IPS DF 19.7 (cell line): ENCODE measurements around the gene FXYD4.

ENCODE experiments used
- DNase-seq: peaks from one replicate; pipeline ENCODE4 v3.0.0-alpha.2; 2013; ENCODE audit warnings: low read depth, low spot score

The FXYD4 gene

GRCh38 chr10:43395571-43396060, 24.2 kb downstream of the FXYD4 start:
- DNase-seq: no peak

DNA sequence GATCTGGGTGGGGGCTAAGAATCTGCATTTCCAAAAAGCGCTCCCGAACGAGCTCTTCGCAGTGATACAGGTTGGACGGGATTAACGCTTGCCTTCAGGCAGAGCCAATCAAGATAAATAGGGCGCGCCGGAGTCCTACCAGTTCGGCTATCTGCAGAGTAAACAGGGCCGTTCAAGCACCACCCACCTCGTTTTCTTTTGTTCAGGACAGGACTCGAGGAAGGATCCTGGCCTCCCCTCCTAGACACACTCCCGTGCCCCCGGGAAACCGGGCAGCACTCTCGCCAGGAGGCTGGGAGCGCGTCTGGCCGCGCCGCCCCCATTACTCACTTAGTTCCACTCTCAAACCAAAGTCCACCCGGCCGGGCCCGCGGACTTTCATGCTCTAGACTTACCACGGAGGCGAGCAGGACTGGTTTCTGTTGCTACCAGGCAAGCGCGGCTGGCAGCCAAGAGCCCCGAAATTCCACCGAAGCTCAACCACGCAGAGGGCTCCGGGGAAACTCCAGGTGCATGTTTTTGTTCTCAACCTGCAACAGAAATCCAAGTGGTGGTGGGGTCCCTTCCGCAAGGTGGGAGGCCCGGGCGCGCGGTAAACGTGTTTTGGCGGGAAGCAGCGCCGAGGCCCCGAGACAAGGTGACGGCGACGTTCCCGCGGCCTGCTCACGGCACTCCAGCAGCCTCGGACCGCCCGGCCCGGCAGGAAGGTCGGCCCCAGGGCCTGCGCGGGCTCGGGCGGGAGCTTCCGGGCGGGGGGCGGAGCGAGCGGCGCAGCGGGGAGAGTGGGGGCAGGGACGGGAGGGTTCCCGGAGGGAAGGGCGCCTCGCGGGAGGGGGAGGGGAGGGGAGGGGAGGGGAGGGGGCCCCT, 24.9 kb downstream of the FXYD4 start:
- DNase-seq: no peak

DNA sequence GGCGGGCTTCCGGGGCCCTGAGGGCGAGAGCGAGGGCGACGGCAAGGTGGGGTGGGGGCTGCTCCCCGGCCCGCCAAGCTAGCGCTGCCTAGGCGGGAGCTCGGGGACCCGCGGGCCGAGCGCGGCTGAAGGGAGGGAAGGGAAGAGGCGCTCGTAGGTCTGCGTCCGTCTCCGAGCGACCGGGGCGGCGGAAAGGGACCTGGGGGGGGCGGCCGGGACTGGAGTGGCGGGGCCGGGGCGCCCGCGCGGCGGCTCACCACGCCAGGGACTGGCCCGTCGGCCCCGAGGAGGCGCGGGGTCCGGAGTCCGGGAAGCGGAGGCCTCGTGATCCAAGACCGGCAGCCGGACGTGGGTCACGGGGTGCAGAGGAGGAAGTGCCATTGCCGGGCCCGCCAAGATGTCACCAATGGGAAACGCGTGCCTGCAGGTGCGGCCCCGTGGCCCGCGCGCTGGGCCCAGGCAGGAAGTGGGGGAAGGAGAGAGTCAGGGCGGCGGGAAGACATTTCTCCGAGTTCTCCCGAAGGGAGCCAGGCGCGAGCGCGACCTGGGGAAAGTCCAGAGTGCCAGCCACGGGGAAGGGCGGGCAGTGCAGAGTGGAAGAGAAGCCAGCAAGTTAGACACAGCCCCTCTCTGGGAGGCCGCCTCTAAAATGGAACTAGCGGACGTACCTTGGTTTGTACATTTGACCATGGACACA, 25.6 kb downstream of the FXYD4 start:
- peak; percentile 59 for DNase-seq

DNA sequence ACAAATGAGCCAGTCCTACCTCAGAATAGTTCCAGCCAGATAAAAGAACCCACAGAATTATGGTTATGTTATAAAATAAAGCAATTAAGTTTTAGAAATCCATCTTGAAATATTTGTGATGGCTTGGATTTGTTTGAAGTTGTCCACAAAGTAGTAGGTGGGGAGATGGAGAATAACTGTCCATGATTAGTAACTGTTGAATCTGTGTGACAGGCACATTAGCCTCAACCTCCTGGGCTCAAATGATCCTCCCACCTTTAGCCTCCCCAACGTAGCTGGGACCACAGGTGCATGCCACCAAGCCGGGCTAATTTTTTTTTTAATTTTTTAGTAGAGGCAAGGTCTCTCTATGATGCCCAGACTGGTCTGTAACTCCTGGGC, 27.5 kb downstream of the FXYD4 start:
- DNase-seq: no peak

- no peak for DNase-seq
Measured at GRCh38 chr10:43399320-43400310, 28.2 kb downstream of the FXYD4 start.

DNA sequence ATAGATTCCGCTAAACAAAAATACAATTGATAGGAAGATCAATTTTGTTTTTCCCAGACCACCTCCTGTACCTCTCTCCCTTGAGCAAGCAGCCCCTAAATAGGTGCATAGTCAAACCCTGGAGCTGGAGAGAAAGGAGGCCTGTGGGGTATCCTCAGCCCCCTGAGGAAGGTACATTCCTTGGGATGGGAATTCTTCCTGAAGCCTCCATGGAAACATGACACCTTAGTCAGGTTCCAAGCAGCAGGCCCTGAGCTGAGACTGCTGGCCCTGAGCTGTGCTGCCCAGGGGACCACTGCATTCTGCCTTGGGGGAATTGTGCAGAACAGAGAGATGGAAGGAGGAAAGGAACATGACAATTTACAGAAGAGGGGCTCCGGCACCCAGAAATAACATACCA, 30.2 kb downstream of the FXYD4 start:
- peak; percentile 61 for DNase-seq

GRCh38 chr10:43402176-43402575, 30.7 kb downstream of the FXYD4 start:
- DNase-seq: no peak

- no peak for DNase-seq
Measured at GRCh38 chr10:43402880-43403452, 31.5 kb downstream of the FXYD4 start.

- DNase-seq: no peak
Measured at GRCh38 chr10:43403911-43404703, 32.7 kb downstream of the FXYD4 start.

- no peak for DNase-seq
Measured at GRCh38 chr10:43404704-43405084, 33.3 kb downstream of the FXYD4 start.

- no peak for DNase-seq
Measured at GRCh38 chr10:43407148-43407575, 35.7 kb downstream of the FXYD4 start.

- no peak for DNase-seq
Measured at GRCh38 chr10:43407576-43408330, 36.3 kb downstream of the FXYD4 start.

DNA sequence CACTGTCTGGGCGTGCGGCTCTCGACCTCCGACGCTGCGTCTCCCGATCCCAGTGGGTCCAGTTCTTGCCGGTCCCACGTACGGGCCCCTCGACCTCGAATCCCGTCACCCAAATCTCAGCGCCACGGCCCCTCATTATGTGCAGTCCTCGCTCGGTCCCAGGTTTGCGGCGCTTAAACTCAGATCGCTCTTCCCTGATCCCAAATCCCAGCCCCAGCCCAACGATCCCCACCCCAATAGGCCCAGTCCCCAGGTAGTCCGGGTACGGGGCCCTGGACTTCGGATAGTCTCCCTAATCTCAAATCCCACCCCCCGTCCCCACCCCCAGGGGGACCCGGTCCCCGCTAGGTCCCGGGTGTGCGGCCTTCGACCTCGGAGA, 36.9 kb downstream of the FXYD4 start:
- no peak for DNase-seq

DNA sequence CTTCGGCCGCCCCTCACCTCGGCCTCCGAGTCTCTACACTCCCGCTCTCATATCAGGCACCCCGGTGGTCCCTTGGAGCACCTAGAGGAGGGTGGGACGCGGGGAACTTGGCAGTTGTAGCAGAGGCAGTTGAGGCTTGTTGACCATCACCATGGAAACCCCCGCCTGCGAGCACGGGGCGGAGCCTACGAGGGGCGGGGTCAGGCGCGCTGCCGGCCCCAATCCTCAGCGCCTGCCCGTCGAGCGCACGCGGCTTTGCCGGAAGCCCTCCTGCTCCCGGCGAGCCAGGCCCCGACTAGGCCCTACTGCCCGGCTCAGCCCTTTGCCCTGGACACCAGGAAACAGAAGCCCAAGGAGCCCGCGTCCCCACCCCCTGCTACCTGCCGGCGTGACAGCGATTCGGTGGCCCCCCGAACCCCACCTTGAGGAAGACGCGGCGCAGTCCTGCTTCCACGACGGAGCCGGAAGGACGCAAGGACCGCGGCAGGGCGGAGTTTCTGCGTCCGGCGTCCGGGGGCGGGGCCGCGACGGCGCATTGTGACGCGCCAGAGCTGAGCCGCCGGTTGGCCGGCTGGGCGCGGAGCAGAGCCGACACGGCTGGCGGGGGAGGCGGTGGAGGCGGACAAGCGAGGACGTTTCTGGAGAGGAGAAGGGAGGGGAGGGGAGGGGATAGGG, 37.4 kb downstream of the FXYD4 start, which contains the start of gene HNRNPF:
HNRNPF (minus strand) TSS at position 477 of the 675 bp plus-strand sequence. CDS start 21,302 bp downstream, outside the sequence.
- peak; percentile 74 for DNase-seq

GRCh38 chr10:43409385-43410109, 38.1 kb downstream of the FXYD4 start:
- no peak for DNase-seq

DNA sequence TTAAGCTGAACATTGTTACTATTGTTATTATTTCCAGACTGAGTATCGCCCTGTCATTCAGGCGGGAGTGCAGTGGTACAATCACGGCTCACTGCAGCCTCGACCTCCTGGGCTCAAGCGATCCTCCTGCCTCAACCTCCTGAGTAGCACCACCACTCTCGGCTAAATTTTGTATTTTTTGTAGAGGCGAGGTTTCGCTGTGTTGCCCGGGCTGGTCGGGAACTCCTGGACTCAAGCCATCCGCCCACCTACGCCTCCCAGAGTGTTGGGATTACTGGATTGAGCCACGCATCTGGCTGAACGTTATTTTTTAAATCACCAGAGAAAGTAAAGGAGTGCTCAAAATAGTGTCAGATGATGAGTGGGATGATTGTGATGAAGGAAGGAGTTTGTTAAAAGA, 38.9 kb downstream of the FXYD4 start:
- no peak for DNase-seq

DNA sequence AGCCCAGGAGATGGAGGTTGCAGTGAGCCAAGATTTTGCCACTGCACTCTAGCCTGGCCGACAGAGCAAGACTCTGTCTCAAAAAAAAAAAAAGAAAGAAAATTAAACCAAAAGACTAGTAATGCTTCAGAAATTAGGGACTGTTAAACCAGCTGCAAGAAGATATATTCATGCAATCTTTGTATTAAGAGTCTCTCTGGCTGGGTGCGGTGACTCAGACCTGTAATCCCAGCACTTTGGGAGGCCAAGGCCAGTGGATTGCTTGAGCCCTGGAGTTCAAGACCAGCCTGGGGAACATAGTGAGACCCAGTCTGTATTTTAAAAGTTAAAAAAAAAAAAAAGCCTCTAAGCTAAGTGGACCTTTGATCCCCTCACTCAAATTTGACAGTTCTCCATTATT, 40.1 kb downstream of the FXYD4 start:
- no peak for DNase-seq

- no peak for DNase-seq
Measured at GRCh38 chr10:43415544-43415943, 44.1 kb downstream of the FXYD4 start.
